Measurements from ENCODE around the gene C19orf81.

- TF ChIP-seq CTCF (conservative IDR thresholded peaks at IDR 0.05) (no peak), EZH2 (IDR thresholded peaks at IDR 0.05; ENCODE audit: low read depth) (no peak)
Observed at GRCh38 chr19:50708179-50708879, 59.1 kb downstream of the C19orf81 start.
